ENCODE data around the gene CPXM2.

CPXM2 gene

DNA sequence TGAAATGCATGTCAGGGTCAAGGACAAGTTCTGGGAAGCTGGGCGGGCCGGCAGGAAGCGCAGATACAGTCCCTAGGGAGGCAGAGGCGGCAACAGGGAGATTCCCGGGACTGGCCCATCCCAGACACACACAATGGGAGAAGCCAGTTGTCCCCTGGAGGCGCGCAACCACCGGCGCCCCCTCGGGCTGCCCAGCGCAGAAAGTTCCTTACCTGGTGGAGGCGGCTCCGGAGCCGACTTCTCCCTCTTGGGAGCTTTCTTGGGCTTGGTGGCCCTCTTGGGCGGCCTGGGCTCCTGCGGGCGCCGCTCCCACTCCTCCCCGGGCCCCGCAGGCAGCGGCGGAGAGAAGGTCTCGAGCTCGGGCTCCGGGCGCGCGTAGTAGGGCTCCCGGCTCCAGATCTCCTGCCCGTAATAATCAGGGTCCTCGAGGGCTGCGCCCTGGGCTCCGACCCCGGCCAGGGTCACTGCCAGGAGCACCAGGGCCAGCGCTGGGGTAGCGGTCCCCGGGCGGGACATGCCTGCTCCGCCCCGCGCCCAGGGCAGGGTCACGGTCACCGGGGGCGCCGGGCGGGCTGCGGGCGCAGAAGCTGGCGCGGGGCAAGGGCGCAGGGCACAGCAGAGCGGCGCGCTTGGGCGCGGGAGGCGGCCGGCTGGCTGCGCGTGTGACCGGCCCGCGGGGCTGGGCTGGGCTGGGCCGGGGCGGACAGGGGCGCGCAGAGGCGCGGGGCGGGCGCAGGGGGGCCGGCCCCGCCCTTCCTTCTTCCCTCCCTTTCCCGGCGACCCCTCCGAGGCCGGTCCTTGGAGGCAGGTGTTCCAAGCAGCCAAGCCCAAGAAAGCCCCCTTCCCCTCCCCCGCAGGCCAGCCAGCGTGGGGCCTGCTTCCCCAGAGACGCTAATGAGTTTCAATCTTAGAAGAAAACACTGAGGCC, at the start of gene CPXM2:
TSS of gene CPXM2 (minus strand) at position 664 of the 928 bp plus-strand sequence. CDS start at position 516, 148 bp downstream.
- DNase-seq, result no peak

DNA sequence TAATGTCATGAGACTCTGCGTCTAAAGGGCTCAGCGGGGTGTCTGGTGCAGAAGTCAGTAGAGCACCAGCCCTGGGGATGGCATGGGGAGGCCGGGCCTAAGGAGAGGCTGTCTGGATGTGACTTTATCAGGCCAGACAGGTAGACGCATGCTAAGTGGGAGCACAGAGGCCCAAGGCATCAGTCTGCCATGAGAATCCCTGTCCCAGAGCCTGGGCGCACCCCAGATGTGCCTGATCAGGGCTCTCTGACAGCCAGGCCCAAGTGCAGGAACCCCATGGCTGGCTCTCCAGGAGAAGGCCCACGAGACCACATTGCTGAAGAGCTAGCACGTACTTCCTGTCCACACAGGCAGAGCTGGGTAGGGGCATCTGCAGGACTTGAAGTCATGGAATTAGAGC, 48.0 kb upstream of the CPXM2 start:
- DNase-seq, result no peak

DNA sequence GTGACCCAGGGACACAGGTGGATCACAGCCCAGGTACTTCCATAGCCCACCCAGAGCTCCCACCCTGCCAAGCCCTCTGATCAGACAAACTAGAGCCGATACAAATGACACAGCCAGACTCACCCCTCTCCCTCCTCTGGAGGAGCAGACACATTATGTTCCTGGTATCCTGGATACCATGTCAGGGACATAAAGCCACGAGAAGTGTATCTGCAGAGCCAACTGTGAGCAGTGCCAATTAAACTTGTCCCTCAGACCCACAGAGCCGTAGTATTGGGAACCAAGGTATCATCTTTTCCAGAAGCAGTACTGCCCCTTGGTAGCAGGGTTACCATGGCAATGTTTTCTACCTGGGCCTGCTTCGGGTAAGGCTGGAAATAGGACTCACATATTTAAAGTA, 47.3 kb upstream of the CPXM2 start:
- DNase-seq, result no peak

DNA sequence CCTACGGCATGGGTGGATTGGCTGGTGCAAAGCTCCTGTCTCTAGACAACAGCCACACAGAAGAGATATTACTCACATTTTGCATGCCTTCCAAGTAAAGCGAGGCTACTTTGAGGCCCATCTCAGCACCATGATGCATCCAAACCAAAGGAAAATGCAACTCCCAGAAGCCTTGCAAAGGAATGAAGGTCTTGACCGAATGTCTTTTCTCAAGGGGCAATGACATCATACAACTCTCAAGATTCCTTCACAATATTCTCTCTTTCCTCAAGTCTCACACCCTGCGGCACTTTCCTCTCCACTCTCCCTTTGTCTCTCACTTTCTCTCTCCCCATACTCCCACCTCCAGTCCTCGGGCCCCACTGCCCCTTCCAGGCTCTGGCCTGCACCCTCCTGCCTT, 44.8 kb upstream of the CPXM2 start:
- no peak for DNase-seq

DNA sequence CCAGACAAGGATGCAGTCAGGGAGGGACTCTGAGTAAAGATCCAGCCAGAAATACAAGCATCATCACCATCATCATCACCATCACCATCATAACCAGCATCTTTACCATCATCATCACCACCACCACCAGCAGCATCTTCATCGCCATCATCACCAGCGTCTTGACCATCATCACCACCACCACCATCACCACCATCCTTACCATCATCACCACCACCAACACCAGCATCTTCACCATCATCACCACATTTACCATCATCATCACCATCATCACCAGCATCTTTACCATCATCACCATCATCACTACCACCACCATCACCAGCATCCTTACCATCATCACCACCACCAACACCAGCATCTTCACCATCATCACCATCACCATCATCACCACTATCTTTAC, 44.1 kb upstream of the CPXM2 start:
- DNase-seq, result no peak

DNA sequence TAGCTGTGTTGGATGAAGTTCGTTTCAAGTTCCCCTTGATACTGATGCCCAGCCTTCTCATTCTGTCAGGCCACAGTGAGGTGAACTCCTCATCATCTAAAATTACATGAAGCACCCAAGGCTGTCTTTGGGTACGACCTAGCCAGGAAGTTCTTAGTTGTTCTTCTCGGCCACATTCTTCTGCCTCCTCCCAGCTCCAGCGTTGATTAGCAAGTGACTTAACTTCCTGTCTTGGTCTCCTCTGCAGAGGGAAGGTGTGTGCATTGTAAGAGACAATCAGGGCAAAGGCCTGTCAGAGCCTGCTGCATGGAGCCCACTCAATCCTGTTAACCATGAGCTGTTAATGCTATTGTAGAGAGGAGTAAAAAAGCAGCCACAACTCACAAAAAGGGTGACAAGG, 43.2 kb upstream of the CPXM2 start:
- DNase-seq, result no peak

DNA sequence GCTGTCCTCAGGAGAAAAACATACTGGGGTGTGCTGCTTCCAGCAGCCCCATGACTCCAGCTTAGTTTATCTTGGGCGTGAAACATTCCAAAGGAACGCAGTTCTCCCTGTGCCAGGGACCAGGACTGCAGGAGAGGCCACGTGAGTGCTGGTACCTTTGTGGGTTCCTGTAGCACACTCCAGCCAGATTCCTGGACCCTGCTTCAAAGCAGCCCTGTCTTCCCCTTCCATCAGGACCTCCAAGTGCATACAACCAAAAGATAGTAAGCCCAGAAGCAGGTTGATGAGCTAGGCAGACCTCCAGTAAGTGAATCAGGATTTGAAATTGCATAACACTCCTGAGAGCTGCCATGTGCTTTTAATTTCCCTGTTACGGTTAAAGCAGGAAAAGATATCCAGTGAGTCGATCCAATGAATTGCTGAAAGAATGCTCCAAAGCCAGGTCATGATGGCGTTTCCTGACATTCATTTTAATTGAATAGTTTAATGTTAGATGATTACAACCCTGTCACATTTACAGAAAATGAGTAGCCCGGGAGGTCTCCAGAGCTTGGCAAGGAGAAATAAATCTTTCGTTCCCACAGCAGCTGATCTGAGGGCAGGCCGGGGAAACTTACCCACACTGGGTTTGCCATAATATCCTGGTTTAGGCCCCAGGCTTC, 38.9 kb upstream of the CPXM2 start:
- peak; percentile 40 for DNase-seq

DNA sequence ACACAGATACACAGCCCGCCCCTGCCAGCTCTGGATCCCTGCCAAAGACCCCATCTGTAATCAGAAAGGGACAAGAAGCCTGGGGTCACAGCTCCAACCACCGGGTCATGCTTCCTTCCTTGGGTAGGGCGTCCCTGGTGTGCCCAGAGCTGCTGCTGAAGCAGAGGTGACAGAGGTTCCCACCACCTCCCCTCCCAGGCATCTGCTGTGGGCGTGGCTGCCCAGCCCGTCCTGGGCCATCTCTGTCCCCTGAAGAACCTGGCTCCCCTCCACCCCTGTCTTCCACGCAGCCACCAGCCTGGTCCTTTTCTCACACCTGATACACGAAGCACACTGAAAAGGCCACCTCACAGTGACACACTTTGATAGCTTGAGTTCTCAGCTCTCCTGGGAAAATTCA, 38.2 kb upstream of the CPXM2 start:
- no peak for DNase-seq

DNA sequence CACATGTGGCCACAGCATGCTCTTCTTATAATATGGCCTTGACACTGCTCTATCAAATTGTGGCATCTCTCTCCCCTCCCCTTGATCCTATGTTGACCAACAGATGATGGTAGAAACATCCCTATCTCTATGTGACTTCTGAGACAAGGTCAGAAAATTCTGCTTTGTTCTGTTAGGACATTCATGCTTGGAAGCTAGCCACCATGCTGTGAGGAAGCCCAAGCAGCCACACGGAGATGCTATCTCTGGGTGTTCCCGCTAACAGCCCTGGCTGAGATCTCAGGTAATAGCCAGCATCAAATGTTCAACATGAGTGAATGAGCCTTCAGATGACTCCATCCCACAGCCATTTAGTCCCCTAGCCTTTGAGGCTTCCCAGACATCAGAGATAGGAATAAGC, 36.8 kb upstream of the CPXM2 start:
- no peak for DNase-seq

DNA sequence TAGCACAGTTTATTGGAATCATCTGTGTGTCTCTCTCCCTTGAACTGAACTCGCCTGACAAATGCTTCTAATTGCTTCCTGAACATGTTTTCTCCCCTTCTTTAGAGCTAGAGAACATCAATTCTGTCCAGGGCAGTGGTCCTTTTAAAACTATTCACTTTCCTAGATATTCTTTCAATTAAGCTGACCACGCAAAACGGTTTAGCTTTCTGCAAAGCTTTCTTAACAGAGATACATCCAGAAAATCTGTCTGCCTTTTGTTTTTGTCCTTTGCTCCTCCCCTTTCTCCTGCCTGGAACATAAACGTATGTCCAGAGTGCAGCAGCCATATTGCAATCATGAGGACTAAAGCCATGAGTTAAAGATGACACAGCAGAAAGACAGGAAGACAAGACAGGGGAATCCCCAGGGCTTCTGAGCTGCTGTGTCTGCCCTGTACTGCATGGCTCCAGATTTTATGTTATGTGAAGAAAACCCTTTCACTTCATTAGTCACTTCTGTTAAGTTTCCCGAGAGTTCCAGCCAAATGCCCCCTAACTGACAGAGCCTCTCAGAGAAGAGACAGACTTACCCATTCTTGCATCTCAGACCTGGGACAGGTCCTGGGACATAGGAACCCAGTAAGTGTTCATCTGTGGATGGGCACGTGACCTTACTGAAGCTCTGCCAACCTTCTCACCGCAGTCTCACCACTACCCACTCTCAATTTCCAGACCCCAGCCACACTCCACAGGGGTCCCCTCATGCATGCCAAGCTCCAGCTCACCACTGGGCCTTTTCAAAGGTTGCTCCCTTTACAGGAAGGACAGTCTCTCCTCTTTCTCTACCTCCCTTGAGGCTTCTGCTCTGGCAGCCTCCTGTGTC, 35.0 kb upstream of the CPXM2 start:
- no peak for DNase-seq

DNA sequence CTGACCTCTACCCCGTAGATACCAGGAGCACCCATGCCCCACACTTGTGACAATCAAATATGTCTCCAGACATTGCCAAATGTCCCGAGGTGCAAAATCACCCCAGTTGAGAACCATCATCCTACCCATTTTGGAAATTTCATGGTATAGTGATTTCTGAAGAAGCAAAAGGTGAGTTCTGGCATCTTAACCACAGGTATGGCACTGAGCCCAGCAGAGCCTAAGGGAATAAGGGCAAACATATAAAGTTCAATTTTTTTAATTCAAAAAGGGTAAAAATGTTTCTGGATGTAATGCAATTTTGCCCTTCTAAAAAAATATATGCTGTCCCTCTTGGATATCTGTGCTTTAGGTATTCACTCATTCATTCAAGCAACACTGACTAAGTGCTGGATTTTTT, 30.5 kb upstream of the CPXM2 start:
- DNase-seq, result no peak

DNA sequence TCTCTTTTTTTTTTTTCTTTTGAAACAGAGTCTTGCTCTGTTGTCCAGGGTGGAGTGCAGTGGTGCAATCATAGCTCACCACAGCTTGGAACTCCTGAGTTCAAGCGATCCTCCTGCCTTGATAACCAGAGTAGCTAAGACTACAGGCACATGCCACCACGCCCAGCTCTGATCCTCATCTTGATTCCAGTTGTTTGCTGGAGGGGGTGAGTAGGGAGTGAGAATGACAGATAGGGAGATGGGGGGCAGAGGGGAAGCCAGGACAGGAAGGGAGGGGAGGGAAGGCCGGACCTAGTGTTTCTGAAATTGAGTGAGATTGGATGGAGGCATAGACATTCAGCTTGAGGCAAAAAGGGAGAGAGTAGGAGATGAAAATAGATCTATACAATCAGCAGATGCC, 25.2 kb upstream of the CPXM2 start:
- no peak for DNase-seq

DNA sequence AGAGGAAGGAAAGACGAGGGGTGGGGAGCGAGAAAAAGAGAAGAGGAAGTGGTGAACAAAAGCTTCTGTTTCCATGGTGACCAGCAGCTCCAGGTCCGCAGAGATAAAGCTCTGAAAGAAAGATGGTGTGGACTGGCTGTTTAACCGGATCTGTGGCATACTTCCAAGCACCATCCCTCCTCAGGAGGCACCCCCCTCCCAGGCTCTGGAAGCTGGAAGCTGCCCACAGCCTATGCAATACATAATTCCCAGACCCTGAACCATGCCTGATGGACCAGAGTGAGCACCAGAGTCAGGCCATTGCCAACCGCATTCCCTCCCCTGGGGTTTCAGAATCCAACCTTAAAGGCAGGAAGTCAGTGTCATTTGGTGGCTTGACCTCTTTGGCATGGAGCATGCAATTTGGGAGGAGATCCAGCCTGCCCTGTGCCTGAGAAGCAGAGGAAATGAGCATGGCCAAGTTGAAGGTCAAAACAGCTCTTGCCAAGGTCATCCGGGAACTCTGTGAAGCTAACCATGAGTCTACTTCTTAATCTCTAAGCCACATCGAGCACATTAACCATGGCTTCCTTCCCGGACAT, 22.2 kb upstream of the CPXM2 start:
- no peak for DNase-seq

DNA sequence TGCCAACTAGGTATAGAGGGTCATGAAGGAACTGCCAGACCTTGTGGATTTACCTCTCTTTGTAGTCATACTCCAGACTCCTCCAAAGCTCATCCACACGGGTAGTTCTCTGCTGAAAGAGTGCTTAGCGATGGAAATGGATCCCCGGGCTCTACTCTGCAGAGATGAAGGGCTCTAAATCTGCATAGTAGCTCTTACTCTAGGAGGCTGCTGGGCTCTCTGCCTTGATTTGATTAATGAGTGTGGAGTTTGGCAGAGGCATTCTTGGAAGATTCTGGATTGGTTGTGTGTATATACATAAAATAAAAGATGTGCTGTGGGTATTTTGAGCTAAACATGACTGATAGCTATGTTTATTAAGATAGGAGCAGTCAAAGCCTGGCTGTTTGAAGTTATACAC, 21.3 kb upstream of the CPXM2 start:
- no peak for DNase-seq

DNA sequence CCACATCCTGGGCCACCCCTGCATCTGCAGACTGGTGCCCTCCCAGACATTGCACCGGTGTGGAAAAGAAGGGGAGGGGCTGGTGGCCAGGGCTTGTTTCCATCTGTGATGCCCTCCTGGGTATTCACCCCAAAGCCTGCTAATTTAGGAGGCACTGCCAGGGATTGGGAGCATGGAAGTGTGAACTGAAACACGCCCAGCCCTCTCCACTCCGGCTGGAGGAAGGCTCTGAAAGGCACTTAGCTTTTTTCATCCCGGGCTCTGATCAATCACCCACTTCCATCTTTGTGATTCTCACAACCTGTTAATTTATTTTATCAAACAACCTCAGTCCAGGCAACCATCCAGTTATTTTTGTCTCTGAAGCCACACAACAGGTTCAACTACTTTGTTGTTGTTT, 20.9 kb upstream of the CPXM2 start:
- DNase-seq, result no peak

DNA sequence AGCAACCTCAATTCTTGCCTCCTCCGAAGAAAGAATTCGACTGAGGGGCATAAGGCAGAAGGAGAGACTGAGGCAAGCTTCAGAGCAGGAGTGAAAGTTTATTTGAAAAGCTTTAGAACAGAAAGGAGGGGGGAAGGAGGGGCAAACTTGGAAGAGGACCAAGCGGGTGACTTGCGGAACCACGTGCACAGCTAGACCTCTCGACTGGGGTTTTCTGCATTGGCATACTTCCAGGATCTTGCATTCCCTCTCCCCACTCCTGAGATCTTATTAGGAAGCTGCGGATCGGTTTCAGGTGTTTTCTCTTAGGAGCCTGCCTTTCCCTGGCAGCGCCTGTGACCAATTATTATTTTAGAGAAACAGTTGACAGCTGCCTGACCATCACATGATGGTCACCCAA, 20.3 kb upstream of the CPXM2 start:
- DNase-seq, result no peak

DNA sequence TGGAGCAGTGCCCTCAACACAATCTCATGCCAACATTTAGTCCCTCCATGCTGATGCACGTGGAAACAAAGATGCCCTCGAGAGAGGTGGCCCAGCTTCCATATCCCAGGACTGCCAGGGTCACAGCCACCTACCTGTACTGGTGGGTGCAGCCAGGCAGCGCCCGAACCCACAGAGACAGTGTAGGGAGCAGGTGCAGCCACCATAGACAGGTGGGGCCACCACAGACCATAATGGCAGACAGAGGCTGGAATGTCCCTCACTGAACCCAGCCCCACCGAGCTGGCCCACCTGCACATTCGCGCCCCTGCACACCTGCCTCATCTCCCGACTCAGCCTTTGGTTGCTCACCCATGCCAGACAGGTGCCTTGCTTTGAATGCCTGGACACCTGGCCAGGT, 18.3 kb upstream of the CPXM2 start:
- no peak for DNase-seq

DNA sequence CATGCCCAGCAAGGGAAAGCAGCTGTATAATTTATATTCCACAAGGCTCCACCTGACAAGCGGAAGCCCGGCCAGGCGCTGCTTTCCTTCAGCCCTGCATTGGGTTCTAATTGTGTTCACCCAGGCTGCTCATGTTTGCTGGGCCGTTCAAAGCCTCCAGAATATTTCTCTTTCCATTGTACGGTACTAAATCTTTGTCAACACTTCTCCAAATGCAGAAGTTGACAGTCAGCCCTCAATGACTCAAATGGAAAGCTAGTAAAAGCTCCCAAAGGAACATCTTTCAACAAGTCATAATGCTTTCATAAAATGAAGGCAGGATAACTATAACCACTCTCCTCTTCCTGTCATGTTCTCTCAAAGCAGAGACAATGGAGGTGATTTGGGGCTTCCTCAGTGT, 17.8 kb upstream of the CPXM2 start:
- no peak for DNase-seq

DNA sequence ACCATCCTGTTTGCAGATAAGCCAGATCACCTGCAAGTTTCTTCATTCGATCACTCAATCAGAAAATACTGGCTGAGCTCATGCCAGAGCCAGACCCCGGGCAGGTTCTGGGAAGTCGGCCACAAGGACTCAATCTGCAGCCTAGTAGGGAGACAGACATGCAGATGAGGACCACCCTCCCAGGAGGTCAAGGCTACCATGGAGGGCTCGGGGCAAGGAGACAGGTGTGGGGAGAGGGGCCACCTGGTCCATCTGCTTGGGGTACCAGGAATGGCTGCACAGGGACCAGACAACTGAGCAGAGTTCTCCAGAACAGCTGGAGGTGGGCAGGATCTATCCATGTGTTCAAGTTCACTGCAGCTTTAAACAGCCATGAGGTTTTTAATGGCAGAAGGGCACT, 16.8 kb upstream of the CPXM2 start:
- DNase-seq, result no peak

DNA sequence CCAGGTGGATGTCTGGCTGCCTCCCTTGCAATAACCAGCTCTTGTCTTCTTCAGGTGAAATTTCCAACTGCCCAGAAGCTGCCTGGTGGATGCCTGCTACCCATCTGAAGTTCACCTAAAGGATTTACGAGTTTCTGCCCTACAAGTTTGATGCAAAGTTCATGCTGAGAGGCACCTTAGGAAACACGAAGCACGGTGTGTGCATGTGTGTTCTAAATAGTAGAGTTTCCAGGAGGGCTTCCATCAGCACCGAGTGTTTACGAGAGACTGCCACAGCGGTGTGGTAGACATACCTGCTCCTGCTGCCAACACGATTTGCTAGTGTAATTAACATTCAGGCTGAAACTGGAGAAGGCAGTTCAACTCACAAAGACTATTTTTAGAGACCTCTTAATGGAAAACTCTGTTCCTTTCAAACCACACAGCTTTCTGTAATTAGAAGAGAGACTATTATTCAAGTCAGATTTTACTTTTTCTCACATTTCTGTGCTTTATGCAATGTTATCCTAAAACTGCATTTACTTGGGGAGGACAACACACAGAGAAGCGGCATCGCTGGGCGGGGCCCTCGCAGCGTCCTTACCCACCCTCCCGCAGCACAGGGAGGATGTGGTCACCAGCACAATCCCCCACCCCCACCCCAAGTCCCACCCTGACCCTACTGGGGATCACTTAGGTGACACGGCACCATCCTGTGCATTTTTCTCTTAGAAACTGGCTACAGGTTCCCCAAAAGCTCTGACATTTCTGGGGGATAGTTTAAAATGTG, 15.5 kb upstream of the CPXM2 start:
- DNase-seq, result no peak

DNA sequence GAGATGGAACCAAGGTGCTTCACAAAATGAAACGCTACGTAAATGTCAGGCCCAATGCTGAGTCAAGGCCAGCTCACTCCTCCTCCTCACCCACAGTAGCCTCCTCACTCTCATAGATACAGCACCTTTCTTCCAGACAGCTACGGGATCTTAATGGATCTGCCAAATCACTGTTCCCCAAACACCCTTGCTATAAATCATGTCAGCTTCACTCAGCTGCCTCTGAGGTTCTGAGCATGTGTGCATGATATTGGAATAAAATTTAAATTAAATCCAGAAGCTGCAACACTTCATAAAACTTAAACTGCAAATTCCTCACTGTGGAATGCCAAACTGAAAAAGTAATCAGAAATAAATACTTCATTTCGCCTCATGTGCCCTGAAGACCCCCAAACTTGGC, 14.7 kb upstream of the CPXM2 start:
- DNase-seq, result no peak

DNA sequence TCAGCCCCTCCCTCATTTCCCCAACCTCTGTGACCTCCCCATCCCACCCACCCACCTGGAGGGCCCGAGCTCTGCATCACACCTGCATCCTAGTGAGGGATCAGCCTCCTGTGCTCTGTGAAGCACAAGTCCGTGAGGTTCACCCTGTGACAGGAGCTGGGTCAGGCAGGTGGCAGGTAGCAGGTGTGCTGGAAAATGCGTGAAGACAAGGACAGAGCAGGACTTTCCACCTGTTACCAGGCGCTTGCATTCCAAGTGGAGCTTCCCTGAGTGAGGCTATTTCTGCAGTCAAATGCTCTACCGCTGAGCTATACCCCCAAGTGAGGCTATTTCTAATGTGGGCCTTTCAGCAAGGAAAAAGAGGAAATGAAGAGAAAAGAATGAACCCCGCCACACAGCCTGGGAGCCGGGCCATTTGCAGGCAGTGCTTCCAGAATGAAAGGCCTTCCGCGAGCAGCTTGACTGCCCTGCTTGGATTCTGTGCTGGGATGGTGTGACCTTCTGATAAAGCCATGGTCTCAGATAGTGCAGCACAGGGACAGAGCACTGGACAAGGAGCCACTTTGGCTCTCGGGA, 13.3 kb upstream of the CPXM2 start:
- DNase-seq, result peak; percentile 47

Data from right hindlimb (tissue), 1 donor.